Brain pericyte (primary cell): ENCODE results near the gene KLF6.

Experiments used
- DNase-seq: peaks from one replicate; pipeline ENCODE4 v3.0.0-alpha.2; 2012; ENCODE audit warnings: low read depth, low spot score

Gene KLF6

DNA sequence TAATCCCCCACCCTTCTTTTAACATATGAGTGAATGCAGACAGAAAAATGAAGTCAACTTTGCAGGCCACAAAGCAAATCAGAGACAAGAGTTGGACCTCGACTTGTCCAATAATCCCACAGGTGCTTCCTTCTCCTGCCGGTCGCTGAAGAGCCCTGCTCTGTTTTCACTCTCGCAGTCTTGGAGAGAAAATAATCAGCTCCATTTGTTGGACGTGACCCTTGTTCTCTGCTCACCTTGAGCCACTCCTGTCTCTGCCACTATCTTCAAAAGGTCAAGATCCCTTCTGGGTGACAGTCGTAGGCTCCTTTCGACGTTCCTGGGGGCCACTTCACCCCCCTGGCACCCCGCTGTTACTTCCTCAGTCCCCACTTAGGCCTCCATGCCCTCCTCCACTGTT is 2.8 kb upstream of the KLF6 start:
- no peak for DNase-seq

- no peak for DNase-seq
Observed at GRCh38 chr10:3787016-3787400, 2.0 kb upstream of the KLF6 start.

- no peak for DNase-seq
Observed at GRCh38 chr10:3786295-3787015, 1.4 kb upstream of the KLF6 start.

GRCh38 chr10:3785851-3786271 is 852 bp upstream of the KLF6 start:
- no peak for DNase-seq

GRCh38 chr10:3785251-3785850 is 342 bp upstream of the KLF6 start:
- DNase-seq, result peak; percentile 98

GRCh38 chr10:3783682-3784432 is 1.2 kb downstream of the KLF6 start:
- no peak for DNase-seq

DNA sequence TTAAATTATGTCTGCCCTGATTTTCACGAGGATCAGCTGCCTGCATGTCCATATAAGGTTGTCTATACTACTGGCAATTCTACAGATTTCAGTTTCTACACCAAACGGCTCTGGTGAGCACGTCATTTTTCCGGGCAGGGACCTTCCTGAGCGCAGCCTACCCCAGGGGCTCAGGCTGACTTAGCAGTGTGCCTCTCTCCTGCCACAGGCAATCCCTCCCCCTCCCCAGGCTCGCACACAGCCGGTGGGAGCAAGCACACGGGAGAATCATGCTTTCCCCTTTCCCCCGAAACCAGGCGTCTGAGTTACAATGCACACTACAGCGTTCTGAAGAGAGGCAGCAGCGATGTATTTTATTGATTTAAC is 1.7 kb downstream of the KLF6 start:
- no peak for DNase-seq

DNA sequence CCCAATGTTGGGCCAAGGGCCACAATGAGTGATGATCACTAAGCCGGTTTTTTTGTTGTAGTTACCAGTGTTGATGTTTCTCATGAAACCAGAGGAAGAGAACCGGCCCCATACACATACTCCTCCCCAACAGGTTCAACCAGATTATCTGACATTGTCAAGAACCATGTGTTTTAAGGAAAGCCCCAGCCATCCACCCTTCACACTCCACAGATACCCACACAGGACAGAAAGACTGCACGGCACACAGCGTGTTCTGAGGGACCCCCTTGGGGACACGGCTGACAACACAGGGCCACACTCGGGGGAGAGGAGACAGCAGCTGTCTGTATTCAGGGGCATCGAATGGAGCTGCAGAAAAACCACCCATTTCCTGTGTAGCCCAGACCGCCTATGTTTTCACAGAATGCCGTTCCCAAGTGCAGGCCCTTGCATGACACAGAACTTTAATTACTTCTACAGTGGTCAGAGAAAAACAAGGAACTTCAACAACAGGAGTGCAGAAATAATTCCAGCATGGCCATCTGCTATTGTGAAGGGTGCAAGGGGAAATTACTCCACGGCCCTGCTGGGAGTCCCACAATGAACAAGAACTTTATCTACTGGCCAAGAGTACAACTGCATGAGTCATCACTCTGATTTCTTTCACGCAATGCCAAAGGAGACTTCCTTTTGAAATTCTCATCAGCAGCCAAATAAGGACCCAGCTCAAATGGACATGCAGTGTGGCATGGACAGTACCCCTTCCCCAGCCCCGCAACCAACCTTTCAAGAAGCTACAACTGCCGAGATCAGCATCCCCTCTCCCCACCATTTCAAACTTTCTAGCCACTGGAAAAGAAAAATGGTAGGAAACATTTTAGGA is 2.3 kb downstream of the KLF6 start:
- peak; percentile 81 for DNase-seq

DNA sequence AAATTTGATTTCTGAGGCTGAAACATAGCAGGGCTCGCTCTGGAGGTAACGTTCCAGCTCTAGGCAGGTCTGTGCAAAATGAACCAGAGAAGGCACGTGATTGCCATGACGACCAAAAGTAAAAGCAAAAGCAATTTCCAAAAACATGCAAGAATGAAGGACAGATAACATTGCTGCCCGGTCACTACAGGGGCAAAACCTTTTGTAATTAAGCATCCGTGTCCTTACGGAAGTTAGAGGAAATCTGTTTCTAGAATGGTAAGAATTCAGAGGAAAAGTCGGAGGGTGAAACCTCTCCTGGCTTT is 2.9 kb downstream of the KLF6 start:
- DNase-seq, result no peak

DNA sequence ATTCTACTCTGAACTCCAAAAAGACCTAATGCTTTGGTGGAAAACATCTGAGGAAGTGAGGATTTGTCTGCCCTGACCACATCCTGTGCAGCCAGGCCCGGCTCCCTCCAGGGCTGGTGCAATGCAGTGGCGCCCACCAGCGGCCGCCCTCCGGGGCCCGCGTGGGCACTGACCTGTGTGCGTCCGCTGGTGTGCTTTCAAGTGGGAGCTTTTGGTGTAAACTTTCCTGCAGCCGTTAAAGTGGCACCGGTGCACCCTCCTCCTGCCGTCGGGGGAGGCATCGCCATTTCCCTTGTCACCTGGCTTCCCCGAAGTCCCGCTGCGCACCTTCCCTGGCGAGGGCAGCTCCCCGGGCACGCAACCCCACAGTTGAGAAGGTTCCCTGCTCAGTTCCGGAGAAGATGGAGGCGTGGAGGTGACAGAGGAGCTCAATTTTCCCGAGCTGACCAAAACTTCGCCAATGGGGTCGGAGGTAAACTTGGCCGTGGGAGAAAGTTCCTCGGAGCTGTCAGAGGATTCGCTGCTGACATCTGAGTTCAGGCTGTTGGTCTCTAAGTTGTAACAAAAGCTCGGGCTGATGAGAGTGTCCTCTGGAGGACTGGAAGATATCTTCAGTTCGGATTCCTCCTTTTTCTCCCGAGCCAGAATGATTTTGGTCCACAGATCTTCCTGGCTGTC is 3.4 kb downstream of the KLF6 start:
- DNase-seq, result no peak

DNA sequence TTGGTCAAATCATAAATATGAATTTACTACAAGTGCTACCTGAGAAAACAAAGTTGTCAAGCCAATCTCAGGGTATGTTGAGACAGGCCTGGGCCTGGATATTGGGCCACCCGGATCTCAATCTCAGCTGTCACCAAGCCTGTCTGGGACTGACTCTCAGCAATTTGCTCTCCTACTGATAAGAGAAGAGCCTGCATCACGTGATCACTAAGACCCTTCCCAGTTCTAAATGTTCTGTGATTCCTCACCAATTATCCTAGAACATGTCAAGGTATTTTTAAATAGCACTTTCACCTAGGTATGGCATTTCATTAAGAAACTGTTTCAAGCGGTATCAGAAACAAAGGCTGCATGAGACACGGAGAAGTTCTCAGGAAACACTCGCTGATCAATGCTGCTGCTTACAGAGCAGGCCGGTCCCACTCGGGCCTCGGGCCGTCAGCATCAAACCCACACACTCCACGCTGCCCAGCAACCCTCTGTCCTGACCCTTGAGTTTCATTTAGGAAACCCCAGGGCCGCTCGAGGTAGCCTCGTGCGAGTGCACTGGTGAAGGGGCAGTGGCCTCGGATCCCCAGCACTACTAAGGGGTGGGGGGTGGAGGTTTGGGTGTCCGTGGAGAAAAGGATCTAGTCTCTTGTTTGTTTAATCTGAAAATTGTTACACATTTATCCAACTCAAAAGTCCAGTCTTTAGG is 4.1 kb downstream of the KLF6 start:
- DNase-seq, result no peak

DNA sequence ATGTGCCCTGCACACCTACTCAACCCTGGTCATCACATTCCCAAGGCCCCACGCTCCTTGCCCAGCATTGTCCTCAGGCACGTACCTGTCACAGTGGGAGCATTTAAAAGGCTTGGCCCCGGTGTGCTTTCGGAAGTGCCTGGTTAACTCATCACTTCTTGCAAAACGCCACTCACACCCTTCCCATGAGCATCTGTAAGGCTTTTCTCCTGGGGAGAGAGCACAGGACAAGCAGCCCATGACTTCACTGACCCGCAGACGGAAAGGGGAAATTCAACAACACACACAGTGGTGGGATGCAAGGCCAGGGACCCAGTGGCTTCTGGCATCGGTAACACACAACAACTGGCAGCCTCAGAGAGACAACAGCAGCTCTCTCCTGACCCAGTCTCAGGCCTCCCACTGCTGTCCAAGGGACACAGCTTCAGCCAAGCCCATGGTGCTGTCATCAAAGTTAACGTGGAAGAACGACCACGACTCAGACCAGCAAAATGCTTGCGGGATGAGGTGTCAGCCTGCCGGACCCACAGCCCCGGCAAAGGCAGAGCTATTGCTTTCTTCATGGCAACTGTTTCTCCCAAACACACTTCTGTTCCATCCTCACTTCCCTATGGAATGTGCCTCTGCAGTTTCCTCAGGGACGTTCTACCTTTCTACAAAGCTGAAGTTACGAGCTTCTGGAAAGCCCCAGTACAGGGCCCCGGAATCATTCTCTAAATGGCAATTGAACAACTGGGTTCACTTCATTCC is 4.8 kb downstream of the KLF6 start:
- no peak for DNase-seq

DNA sequence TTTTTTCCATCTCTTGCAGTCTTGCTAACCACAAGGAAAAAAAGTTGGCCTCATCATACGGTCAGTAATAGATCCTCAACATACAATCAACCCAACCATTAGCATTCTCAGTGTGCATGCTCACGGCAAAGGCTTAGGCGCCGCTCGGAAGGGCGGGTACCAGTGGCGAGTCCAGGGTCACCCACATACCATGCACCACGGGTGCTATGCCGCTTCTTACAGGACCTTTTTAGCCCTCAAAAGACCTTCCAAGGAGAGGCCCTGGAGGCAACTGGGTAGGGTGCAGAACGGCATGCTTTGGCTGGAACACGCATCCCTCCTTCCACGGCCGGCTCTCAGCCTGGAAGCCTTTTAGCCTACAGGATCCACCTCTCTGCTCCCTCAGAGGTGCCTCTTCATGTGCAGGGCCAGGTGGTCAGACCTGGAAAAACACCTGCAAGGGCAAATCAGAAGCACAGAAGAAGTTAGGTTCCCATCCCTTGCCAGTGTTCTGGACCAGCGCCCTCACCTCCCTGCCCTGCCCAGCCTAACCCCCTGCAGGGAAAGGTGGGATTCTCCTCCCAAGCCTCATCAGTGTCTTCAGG is 5.8 kb downstream of the KLF6 start:
- DNase-seq, result no peak

GRCh38 chr10:3778692-3779157 is 6.3 kb downstream of the KLF6 start:
- DNase-seq, result no peak

- no peak for DNase-seq
Observed at GRCh38 chr10:3777981-3778691, 6.9 kb downstream of the KLF6 start.

DNA sequence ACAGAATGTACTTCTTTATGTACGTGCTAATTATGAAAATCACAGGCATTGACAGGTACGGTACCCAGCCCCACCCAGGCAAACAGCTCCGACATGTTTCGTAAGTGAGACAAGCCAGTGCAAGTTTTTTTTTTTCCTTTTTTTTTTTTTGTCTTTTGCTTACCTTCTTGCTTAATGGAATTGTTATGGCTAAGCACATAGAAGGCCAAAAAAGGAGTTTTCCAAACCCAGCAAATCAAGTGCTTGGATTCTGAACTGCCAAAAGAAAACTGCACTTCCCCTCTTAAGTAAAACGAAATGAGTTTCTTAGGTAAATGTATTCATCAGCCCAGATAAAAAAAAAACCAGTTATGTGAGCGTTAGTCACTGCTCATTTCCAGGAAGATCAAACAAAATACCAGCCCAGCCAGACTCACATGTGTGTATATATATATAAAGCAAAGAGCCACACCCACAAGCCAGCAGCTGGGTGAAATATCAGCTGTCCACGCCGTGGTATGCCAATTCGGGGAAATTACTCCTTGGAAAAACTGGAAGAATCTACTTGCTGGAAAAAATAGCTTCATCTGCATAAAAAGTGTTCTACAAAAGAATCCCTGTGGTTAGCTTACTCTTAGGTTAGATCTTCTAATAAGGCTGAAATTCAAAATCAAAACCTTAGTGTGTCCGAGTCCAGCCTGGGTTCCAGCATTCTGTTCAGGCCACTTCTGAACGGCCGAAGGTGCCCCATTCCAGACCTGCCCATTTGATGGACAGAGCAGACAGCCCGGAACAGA is 8.0 kb downstream of the KLF6 start:
- no peak for DNase-seq

- DNase-seq, result no peak
Observed at GRCh38 chr10:3775696-3776551, 9.1 kb downstream of the KLF6 start.
